ENCODE results near the gene ABCA13. TPM values are rescaled to one million over a fixed set of nuclear protein-coding genes. Genes with fewer than 3 reads are reported as not detected.

The ABCA13 gene
- total and polyA plus RNA-seq, 8 donors = under 0.01 to 1.5 (median 0.32) TPM

GRCh38 chr7:48366096-48366495 lies 194.8 kb downstream of the ABCA13 start:
- 49 to 58% methylated on average over 4 of the region's 4 CpGs for WGBS, 2 donors
- DNase-seq (no peak), ATAC-seq (no peak), FAIRE-seq (no peak)
- H3K4me3 ChIP-seq = no peak overlapping the region
- H3K36me3 ChIP-seq = no peaks in the 10 kb centered on the region
- intact Hi-C loops (cut with DNase I) = no loop called here
- no peak for TF ChIP-seq CTCF (IDR thresholded peaks at IDR 0.05)
- no peaks in the 10 kb centered on the region for H3K27me3 ChIP-seq
- H3K9me3 ChIP-seq = no peaks in the 10 kb centered on the region
- H3K27ac ChIP-seq = no peak overlapping the region
- H3K4me1 ChIP-seq = no peaks in the 10 kb centered on the region

GRCh38 chr7:48376263-48376662 lies 205.0 kb downstream of the ABCA13 start:
- intact Hi-C loops (cut with DNase I) = no loop called here
- DNase-seq (no peak), ATAC-seq (no peak), FAIRE-seq (no peak)
- TF ChIP-seq CTCF (IDR thresholded peaks at IDR 0.05) = no peak
- no peaks in the 10 kb centered on the region for H3K27me3 ChIP-seq
- no peak overlapping the region for H3K27ac ChIP-seq
- H3K4me1 ChIP-seq = no peaks in the 10 kb centered on the region
- H3K36me3 ChIP-seq = no peaks in the 10 kb centered on the region
- no peaks in the 10 kb centered on the region for H3K9me3 ChIP-seq
- H3K4me3 ChIP-seq = no peak overlapping the region

- intact Hi-C loops (cut with DNase I) = no loop called here
- no peak overlapping the region for H3K4me3 ChIP-seq
- no peaks in the 10 kb centered on the region for H3K9me3 ChIP-seq
- no peaks in the 10 kb centered on the region for H3K36me3 ChIP-seq
- no peak for TF ChIP-seq CTCF (IDR thresholded peaks at IDR 0.05)
- DNase-seq = no peak
- ATAC-seq = no peak
- H3K4me1 ChIP-seq = no peaks in the 10 kb centered on the region
- no peaks in the 10 kb centered on the region for H3K27me3 ChIP-seq
- no peak overlapping the region for H3K27ac ChIP-seq
- FAIRE-seq = no peak
- 47 to 50% methylated on average over 1 of the region's 1 CpG for WGBS, 2 donors
Observed at GRCh38 chr7:48380921-48381320, 209.7 kb downstream of the ABCA13 start.

GRCh38 chr7:48381571-48381970 lies 210.3 kb downstream of the ABCA13 start:
- Histone ChIP-seq H3K27me3 (no peaks in the 10 kb centered on the region), H3K4me3 (no peak overlapping the region), H3K9me3 (no peaks in the 10 kb centered on the region), H3K36me3 (no peaks in the 10 kb centered on the region), H3K27ac (no peak overlapping the region), H3K4me1 (no peaks in the 10 kb centered on the region)
- WGBS, 2 donors = 67 to 82% methylated on average over 8 of the region's 8 CpGs
- ATAC-seq = no peak
- DNase-seq = no peak
- no peak for TF ChIP-seq CTCF (IDR thresholded peaks at IDR 0.05)
- intact Hi-C loops (cut with DNase I) = no loop called here
- no peak for FAIRE-seq

- 65 to 74% methylated on average over 6 of the region's 6 CpGs for WGBS, 2 donors
- no peak for TF ChIP-seq CTCF (IDR thresholded peaks at IDR 0.05)
- intact Hi-C loops (cut with DNase I) = no loop called here
Observed at GRCh38 chr7:48384180-48384752, 213.0 kb downstream of the ABCA13 start.

More at GRCh38 chr7:48384180-48384752, 213.0 kb downstream of the ABCA13 start:
- no peak for DNase-seq
- Histone ChIP-seq H3K9me3 (no peaks in the 10 kb centered on the region), H3K36me3 (no peaks in the 10 kb centered on the region), H3K27me3 (no peaks in the 10 kb centered on the region), H3K4me1 (no peaks in the 10 kb centered on the region), H3K4me3 (no peak overlapping the region), H3K27ac (no peak overlapping the region)
- FAIRE-seq = no peak
- ATAC-seq = no peak

All from pancreas (tissue), 10 donors.